Measurements from ENCODE around the gene PRR15.
A peak's percentile ranks its signal among the peaks of the same experiment; 100 is the strongest.

The PRR15 gene

DNA sequence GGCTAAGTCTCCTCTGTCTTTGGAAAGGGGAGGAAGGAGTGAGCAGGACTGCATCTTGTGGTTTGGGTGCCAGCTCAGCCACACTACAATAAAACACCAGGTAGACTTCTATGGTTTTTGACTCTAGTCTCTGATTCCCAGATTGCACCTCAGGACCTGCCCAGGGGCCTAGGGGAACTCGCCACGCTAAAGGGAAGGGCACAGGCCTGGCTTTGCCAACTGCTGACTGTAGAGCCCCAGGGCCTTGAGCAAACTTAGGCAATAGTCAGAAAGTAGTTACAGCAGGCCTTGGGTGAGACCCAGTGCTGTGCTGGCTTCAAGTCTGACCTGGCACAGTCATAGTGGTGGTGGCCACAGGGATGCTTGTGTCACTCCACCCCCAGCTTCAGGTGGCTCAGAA is 24.2 kb upstream of the PRR15 start:
- TF ChIP-seq, protein P1, sequence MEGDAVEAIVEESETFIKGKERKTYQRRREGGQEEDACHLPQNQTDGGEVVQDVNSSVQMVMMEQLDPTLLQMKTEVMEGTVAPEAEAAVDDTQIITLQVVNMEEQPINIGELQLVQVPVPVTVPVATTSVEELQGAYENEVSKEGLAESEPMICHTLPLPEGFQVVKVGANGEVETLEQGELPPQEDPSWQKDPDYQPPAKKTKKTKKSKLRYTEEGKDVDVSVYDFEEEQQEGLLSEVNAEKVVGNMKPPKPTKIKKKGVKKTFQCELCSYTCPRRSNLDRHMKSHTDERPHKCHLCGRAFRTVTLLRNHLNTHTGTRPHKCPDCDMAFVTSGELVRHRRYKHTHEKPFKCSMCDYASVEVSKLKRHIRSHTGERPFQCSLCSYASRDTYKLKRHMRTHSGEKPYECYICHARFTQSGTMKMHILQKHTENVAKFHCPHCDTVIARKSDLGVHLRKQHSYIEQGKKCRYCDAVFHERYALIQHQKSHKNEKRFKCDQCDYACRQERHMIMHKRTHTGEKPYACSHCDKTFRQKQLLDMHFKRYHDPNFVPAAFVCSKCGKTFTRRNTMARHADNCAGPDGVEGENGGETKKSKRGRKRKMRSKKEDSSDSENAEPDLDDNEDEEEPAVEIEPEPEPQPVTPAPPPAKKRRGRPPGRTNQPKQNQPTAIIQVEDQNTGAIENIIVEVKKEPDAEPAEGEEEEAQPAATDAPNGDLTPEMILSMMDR (IDR thresholded peaks at IDR 0.05; ENCODE audit: low read depth, low read length): no peak
- no peak overlapping the region for H3K4me3 ChIP-seq (replicated peaks in 1 of 2; ENCODE audit: low read depth in 2 of 2, low read length in 2 of 2)
- DNase-seq (ENCODE audit: low read depth in 2 of 2): no peak

DNA sequence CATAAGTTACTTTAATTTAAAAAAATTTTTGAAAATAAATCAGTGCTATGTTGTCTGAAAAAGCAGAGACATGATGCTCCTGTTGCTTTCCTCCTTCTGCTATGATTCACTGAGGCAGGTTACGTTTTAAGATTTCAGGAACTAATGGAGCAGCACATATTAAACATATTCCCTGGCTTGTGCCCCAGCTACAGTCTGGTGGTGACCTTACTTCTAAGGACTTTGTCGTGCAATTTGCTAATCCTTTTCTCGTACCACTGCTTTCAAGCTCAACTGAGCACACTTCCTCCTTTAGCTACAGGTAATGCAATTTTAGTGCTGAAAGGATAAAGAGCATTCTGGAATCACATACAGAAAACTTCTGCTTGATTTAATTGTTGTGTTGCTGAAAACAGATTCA is 16.2 kb upstream of the PRR15 start:
- H3K4me3 ChIP-seq (replicated peaks in 1 of 2; ENCODE audit: low read depth in 2 of 2, low read length in 2 of 2): no peak overlapping the region
- TF ChIP-seq, protein P1 (IDR thresholded peaks at IDR 0.05; ENCODE audit: low read depth, low read length): no peak
- no peak for DNase-seq (ENCODE audit: low read depth in 2 of 2)

DNA sequence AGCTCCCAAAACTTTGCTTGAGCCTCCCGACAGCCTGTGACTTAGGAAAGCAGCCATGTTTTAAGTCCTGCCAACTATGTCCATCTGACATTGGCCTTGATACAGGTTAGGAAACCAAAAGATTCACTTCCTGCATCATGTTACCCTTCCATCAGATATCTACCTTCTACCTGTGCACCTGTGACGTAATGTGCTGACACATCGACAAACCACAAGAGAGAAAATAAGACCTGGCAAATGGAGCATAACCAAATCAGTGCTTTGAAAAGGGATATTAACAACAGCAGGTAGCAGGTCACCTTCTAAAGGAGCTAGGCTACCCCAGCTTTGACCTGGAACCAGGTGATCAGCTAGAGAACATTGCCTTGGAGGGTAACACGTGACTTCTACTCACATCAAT is 14.8 kb upstream of the PRR15 start:
- no peak overlapping the region for H3K4me3 ChIP-seq (replicated peaks in 1 of 2; ENCODE audit: low read depth in 2 of 2, low read length in 2 of 2)
- no peak for DNase-seq (ENCODE audit: low read depth in 2 of 2)
- TF ChIP-seq, protein P1 (IDR thresholded peaks at IDR 0.05; ENCODE audit: low read depth, low read length): no peak

DNA sequence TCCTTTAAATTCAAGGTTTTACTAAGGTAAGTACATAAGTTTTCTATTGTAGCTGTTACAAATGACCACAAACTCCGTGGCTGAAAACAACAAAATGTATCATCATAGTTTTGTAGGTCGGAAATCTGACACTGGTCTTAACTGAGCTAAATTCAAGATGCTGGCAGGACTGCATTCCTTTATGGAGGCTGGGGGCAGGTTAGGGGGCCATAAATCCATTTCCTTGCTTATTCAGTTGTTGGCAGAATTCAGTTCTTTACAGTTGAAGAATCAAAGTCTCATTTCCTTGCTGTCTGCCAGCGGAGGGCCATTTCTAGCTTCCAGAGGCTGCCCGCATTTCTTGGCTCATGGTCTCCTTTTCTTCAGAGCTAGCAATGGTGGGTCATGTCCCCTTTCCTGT is 11.2 kb upstream of the PRR15 start:
- TF ChIP-seq, protein P1 (IDR thresholded peaks at IDR 0.05; ENCODE audit: low read depth, low read length): no peak
- no peak overlapping the region for H3K4me3 ChIP-seq (replicated peaks in 1 of 2; ENCODE audit: low read depth in 2 of 2, low read length in 2 of 2)
- DNase-seq (ENCODE audit: low read depth in 2 of 2): no peak

DNA sequence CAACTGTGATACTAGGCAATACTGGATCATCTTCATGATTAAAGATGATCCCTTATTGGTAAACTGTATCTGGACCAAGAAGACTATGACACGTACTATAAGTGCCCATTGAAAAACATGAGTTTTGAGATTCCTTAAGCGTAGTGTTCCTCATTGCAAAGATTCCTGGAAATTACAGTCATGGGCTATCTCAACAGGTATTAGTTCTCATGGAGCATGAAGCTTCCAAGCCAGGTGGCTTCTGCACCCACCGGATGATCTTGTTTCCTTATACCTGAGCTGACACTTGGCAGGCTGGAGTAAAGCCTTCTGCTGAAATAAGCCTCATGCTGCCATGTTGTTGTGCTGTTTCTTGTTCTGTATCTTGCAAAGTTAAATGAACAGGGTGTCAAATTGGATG is 8.6 kb upstream of the PRR15 start:
- no peak overlapping the region for H3K4me3 ChIP-seq (replicated peaks in 1 of 2; ENCODE audit: low read depth in 2 of 2, low read length in 2 of 2)
- no peak for DNase-seq (ENCODE audit: low read depth in 2 of 2)
- TF ChIP-seq, protein P1 (IDR thresholded peaks at IDR 0.05; ENCODE audit: low read depth, low read length): no peak

DNA sequence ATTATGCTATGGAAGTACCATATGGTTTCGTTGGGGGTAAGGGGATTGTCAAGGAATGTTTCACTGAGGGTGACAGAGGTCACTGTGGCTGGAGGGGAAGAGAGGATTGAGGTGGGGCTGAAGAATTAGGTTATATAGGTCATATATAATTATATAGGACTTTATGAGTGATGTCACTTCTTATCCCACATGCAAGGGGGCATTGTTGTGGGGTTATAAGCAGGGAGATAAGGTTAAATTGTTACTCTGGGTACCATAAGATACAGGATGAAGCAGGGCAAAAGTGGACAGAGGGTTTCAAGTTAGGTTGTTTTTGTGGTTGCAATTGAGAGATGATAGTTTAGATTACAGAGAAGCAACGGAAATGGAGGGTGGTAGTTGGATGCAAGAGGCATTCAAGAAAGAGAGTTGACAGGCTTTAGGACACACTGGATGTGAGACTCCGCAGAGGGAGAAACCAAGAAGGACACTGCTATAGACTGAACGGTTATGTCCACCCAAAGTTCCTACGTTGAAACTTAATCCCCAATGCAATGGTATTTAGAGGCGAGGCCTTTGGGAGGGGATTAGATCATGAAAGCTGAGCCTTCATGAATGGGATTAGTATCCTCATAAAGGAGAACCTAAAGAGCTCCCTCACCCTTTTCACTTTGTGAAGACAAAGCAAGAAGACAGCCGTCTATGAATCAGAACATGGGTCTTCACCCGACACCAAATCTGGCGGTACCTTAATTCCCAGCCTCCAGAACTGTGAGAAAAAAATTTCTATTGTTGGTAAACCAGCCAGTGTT is 7.0 kb upstream of the PRR15 start:
- no peak overlapping the region for H3K4me3 ChIP-seq (replicated peaks in 1 of 2; ENCODE audit: low read depth in 2 of 2, low read length in 2 of 2)
- DNase-seq (ENCODE audit: low read depth in 2 of 2): no peak
- TF ChIP-seq, protein P1 (IDR thresholded peaks at IDR 0.05; ENCODE audit: low read depth, low read length): no peak

DNA sequence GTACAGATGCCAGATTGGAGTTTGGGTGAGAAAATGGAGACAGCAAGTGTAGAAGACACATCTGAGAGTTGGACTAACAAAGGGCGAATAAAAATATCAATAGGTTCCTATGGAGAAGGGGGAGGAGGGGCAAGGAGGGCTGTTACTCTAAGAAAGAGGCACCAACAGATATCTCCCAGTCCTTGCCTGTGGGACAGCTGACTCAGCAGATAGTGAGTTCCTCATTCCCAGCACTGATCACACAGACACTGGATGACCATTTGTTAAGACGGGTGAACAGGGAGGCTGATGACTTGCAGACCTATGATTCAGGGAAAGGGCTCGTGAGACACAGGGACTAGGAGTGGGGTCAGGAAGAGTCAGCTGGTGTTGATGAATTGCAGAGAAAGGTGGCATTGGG is 5.7 kb upstream of the PRR15 start:
- DNase-seq (ENCODE audit: low read depth in 2 of 2): peak; percentile 47 to 79
- no peak overlapping the region for H3K4me3 ChIP-seq (replicated peaks in 1 of 2; ENCODE audit: low read depth in 2 of 2, low read length in 2 of 2)
- TF ChIP-seq, protein P1 (IDR thresholded peaks at IDR 0.05; ENCODE audit: low read depth, low read length): no peak

Measured in cardiac fibroblast (primary cell).